ENCODE measurements around the gene CPXM1. TPM values are rescaled to one million over a fixed set of nuclear protein-coding genes. Genes with fewer than 3 reads are reported as not detected.

Gene CPXM1
- total and polyA plus RNA-seq, 9 of the 15 experiments (the other 6 are each of a cell fraction or from before 2014, with no cell fraction given): 0.04 to 1.1 (median 0.37) TPM; not detected in 2

DNA sequence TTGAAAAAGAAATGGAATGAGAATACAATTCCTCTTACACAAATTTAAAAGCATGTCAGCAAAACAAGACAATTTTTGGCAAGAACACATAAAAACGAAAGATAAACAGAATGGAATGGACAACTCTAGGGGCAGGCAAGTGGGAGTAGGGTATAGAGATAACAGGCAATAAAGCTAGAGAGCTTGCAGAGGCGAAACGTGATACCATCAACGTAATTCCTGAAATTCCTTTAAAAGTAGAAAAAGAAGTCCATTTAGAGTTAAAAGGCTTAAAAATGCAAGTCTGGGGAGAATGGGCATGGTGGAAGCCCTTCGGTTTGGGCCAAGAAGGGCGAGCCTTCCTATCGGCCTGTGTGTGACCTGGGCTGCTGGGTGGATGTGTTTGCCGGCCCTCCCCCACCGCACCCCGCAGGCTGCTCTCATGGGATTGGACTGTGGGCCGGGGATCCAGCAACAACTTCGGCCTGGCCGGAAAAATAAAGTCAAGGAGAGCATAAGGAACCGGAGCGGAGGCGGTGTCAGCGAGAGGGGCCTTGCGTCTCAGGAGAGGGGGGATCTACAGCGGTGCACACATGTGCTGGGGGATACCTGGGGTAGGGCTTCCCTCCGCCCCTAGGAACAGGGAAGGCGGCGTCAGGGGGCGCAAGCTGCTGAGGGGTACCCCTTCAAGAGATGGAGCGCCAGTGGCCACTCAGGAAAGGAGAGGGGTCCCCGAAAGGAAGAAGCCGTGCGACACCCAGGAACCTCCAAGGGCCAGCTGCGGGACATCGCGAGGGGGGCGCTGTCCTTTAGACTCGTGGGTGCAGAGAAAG, 19.9 kb upstream of the CPXM1 start (continued):
- TF ChIP-seq, protein P1, sequence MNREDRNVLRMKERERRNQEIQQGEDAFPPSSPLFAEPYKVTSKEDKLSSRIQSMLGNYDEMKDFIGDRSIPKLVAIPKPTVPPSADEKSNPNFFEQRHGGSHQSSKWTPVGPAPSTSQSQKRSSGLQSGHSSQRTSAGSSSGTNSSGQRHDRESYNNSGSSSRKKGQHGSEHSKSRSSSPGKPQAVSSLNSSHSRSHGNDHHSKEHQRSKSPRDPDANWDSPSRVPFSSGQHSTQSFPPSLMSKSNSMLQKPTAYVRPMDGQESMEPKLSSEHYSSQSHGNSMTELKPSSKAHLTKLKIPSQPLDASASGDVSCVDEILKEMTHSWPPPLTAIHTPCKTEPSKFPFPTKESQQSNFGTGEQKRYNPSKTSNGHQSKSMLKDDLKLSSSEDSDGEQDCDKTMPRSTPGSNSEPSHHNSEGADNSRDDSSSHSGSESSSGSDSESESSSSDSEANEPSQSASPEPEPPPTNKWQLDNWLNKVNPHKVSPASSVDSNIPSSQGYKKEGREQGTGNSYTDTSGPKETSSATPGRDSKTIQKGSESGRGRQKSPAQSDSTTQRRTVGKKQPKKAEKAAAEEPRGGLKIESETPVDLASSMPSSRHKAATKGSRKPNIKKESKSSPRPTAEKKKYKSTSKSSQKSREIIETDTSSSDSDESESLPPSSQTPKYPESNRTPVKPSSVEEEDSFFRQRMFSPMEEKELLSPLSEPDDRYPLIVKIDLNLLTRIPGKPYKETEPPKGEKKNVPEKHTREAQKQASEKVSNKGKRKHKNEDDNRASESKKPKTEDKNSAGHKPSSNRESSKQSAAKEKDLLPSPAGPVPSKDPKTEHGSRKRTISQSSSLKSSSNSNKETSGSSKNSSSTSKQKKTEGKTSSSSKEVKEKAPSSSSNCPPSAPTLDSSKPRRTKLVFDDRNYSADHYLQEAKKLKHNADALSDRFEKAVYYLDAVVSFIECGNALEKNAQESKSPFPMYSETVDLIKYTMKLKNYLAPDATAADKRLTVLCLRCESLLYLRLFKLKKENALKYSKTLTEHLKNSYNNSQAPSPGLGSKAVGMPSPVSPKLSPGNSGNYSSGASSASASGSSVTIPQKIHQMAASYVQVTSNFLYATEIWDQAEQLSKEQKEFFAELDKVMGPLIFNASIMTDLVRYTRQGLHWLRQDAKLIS (CRISPR knock-in tag; IDR thresholded peaks at IDR 0.05): no peak
- TF ChIP-seq PRPF4 (IDR thresholded peaks at IDR 0.05; ENCODE audit: insufficient read depth, low read depth, low read length, poor library complexity, severe bottlenecking): no peak
- TF ChIP-seq, protein P2, sequence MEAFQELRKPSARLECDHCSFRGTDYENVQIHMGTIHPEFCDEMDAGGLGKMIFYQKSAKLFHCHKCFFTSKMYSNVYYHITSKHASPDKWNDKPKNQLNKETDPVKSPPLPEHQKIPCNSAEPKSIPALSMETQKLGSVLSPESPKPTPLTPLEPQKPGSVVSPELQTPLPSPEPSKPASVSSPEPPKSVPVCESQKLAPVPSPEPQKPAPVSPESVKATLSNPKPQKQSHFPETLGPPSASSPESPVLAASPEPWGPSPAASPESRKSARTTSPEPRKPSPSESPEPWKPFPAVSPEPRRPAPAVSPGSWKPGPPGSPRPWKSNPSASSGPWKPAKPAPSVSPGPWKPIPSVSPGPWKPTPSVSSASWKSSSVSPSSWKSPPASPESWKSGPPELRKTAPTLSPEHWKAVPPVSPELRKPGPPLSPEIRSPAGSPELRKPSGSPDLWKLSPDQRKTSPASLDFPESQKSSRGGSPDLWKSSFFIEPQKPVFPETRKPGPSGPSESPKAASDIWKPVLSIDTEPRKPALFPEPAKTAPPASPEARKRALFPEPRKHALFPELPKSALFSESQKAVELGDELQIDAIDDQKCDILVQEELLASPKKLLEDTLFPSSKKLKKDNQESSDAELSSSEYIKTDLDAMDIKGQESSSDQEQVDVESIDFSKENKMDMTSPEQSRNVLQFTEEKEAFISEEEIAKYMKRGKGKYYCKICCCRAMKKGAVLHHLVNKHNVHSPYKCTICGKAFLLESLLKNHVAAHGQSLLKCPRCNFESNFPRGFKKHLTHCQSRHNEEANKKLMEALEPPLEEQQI (IDR thresholded peaks at IDR 0.05): no peak
- peak; percentile 38; the same call in 1 of the 2 replicates for TF ChIP-seq BHLHE40 (IDR thresholded peaks at IDR 0.05; ENCODE audit: low read length)
- no peak for TF ChIP-seq RFX7 (CRISPR knock-in tag; IDR thresholded peaks at IDR 0.05)
- TF ChIP-seq PTBP1 (IDR thresholded peaks at IDR 0.05; ENCODE audit: low read depth, low read length): no peak
- TF ChIP-seq CEBPG (CRISPR knock-in tag; IDR thresholded peaks at IDR 0.05): no peak
- TF ChIP-seq CEBPG (tag; conservative IDR thresholded peaks at IDR 0.05 in 1 of 2, IDR thresholded peaks at IDR 0.05 in 1 of 2): no peak
- TF ChIP-seq, protein P3, sequence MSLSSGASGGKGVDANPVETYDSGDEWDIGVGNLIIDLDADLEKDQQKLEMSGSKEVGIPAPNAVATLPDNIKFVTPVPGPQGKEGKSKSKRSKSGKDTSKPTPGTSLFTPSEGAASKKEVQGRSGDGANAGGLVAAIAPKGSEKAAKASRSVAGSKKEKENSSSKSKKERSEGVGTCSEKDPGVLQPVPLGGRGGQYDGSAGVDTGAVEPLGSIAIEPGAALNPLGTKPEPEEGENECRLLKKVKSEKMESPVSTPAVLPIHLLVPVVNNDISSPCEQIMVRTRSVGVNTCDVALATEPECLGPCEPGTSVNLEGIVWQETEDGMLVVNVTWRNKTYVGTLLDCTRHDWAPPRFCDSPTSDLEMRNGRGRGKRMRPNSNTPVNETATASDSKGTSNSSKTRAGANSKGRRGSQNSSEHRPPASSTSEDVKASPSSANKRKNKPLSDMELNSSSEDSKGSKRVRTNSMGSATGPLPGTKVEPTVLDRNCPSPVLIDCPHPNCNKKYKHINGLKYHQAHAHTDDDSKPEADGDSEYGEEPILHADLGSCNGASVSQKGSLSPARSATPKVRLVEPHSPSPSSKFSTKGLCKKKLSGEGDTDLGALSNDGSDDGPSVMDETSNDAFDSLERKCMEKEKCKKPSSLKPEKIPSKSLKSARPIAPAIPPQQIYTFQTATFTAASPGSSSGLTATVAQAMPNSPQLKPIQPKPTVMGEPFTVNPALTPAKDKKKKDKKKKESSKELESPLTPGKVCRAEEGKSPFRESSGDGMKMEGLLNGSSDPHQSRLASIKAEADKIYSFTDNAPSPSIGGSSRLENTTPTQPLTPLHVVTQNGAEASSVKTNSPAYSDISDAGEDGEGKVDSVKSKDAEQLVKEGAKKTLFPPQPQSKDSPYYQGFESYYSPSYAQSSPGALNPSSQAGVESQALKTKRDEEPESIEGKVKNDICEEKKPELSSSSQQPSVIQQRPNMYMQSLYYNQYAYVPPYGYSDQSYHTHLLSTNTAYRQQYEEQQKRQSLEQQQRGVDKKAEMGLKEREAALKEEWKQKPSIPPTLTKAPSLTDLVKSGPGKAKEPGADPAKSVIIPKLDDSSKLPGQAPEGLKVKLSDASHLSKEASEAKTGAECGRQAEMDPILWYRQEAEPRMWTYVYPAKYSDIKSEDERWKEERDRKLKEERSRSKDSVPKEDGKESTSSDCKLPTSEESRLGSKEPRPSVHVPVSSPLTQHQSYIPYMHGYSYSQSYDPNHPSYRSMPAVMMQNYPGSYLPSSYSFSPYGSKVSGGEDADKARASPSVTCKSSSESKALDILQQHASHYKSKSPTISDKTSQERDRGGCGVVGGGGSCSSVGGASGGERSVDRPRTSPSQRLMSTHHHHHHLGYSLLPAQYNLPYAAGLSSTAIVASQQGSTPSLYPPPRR (CRISPR knock-in tag; IDR thresholded peaks at IDR 0.05; ENCODE audit: borderline replicate concordance): no peak
- TF ChIP-seq KLF13 (tag; IDR thresholded peaks at IDR 0.05; ENCODE audit: borderline replicate concordance, low read depth): no peak
- no peak for TF ChIP-seq PML (IDR thresholded peaks at IDR 0.05; ENCODE audit: low read length)

Data from K562 (cell line).